H1 (cell line): ENCODE measurements around the gene GPC3. TPM values are rescaled to one million over a fixed set of nuclear protein-coding genes. Genes with fewer than 3 reads are reported as not detected.

Experiments
- CTCF ChIA-PET: fragments of 300-600 bp; sonication (Branson Sonifier 250); formaldehyde crosslinking; loops from one replicate; lab custom pipeline; 2021; ENCODE audit not compliant: partially characterized antibody; lab: Charles Lee
- POLR2A ChIA-PET: fragments of 300-600 bp; sonication (Branson Sonifier 250); formaldehyde crosslinking; loops from one replicate; lab custom pipeline; 2021; ENCODE audit warnings: inconsistent platforms; ENCODE audit not compliant: partially characterized antibody; lab: Charles Lee
- DNase-seq, 2 experiments: peaks; one replicate each; pipeline versions ENCODE4 v3.0.0 to v3.0.0-alpha.2; 2010 to 2022; ENCODE audit warnings: low spot score in 2 of 2, low read depth in 1 of 2, mixed read lengths in 1 of 2
- FAIRE-seq: peaks from 2 replicates; lab custom pipeline; 2011; peaks lifted over from hg19 to GRCh38; lab: Jason Lieb, UNC
- H2AFZ ChIP-seq: 2 replicates; pipeline ENCODE4 v1.8.1; 2012; ENCODE audit warnings: low read length, inconsistent platforms
- H2AK5ac ChIP-seq: 2 replicates; pipeline ENCODE4 v1.6.1; 2013; ENCODE audit warnings: low read depth, low read length
- H2BK120ac ChIP-seq: replicated peaks from 2 replicates; pipeline ENCODE3; 2013; ENCODE audit warnings: low read depth, low read length, inconsistent platforms
- H2BK12ac ChIP-seq: 2 replicates; pipeline ENCODE4 v1.6.1; 2013; ENCODE audit warnings: low read depth, low read length
- H2BK15ac ChIP-seq: 2 replicates; pipeline ENCODE4 v1.6.1; 2013; ENCODE audit warnings: low read length
- H2BK20ac ChIP-seq: 2 replicates; pipeline ENCODE4 v1.6.1; 2013; ENCODE audit warnings: low read length
- H2BK5ac ChIP-seq: 2 replicates; pipeline ENCODE4 v1.6.1; 2013; ENCODE audit warnings: low read depth, low read length
- H3K14ac ChIP-seq: 2 replicates; pipeline ENCODE4 v1.6.1; 2013; ENCODE audit warnings: inconsistent platforms; ENCODE audit not compliant: insufficient read length
- H3K18ac ChIP-seq: 2 replicates; pipeline ENCODE4 v1.6.1; 2013; ENCODE audit warnings: low read length; ENCODE audit errors: extremely low read depth
- H3K23ac ChIP-seq: 2 replicates; pipeline ENCODE4 v1.6.1; 2013; ENCODE audit warnings: inconsistent platforms; ENCODE audit not compliant: insufficient read length
- H3K23me2 ChIP-seq: 2 replicates; pipeline ENCODE4 v1.6.1; 2013; ENCODE audit warnings: low read depth, low read length
- H3K27ac ChIP-seq: 2 replicates; pipeline ENCODE4 v1.6.1; 2011; ENCODE audit warnings: low read depth, low read length, inconsistent platforms
- H3K27me3 ChIP-seq, 4 experiments: replicated peaks in 1 of 4; 1 replicate in 1 of 4; 2 replicates in 3 of 4; pipeline versions ENCODE4 v1.6.1 to v1.8.1; 2011 to 2013; ENCODE audit warnings: low read length in 3 of 4, mild to moderate bottlenecking in 3 of 4, inconsistent platforms in 2 of 4, mixed read lengths in 2 of 4, moderate library complexity in 1 of 4; ENCODE audit not compliant: control insufficient read depth in 3 of 4, insufficient read depth in 3 of 4; ENCODE audit errors: extremely low read depth in 1 of 4
- H3K36me3 ChIP-seq, 4 experiments: 2 replicates each; pipeline versions ENCODE4 v1.6.1 to v1.8.1; 2011 to 2013; ENCODE audit warnings: mild to moderate bottlenecking in 4 of 4, low read length in 3 of 4, moderate library complexity in 2 of 4, control low read depth in 1 of 4, inconsistent platforms in 1 of 4; ENCODE audit not compliant: insufficient read depth in 4 of 4, control insufficient read depth in 2 of 4
- H3K4ac ChIP-seq: replicated peaks from 2 replicates; pipeline ENCODE3; 2013; ENCODE audit warnings: low read length, low read depth, mixed read lengths, inconsistent platforms; ENCODE audit not compliant: insufficient read length
- H3K4me1 ChIP-seq, 4 experiments: replicated peaks in 1 of 4; 1 replicate in 1 of 4; 2 replicates in 3 of 4; pipeline versions ENCODE4 v1.6.1 to v1.8.1; 2011 to 2013; ENCODE audit warnings: low read length in 3 of 4, inconsistent platforms in 2 of 4, mixed read lengths in 1 of 4; ENCODE audit not compliant: insufficient read depth in 4 of 4, control insufficient read depth in 3 of 4
- H3K4me2 ChIP-seq, 2 experiments: 2 replicates each; pipeline versions ENCODE4 v1.6.1 to v1.8.1; 2011 to 2013; ENCODE audit warnings: low read depth in 2 of 2, low read length in 2 of 2, control low read depth in 1 of 2, inconsistent platforms in 1 of 2, mild to moderate bottlenecking in 1 of 2; ENCODE audit not compliant: insufficient read depth in 1 of 2
- H3K4me3 ChIP-seq, 4 experiments: fragments of 200-600, 300-600 bp in 1 of 4; sonication (generic), shearing (Covaris generic), sonication (Bioruptor Twin) in 1 of 4; 2 replicates each; pipeline versions ENCODE4 v1.5.1 to v1.8.1; 2011 to 2016; ENCODE audit warnings: low read length in 4 of 4, low read depth in 3 of 4, control low read depth in 2 of 4, inconsistent platforms in 2 of 4, mild to moderate bottlenecking in 2 of 4, mixed read lengths in 1 of 4, moderate library complexity in 1 of 4; ENCODE audit not compliant: insufficient read depth in 2 of 4; ENCODE audit errors: extremely low read depth in 1 of 4
- H3K56ac ChIP-seq: replicated peaks from 2 replicates; pipeline ENCODE3; 2013; ENCODE audit warnings: low read depth, mild to moderate bottlenecking, mixed read lengths, low read length, inconsistent platforms; ENCODE audit not compliant: insufficient read length
- H3K79me1 ChIP-seq: 2 replicates; pipeline ENCODE4 v1.6.1; 2013; ENCODE audit warnings: low read depth, low read length, control low read depth
- H3K79me2 ChIP-seq, 2 experiments: 2 replicates each; pipeline versions ENCODE4 v1.6.1 to v1.8.1; 2012 to 2013; ENCODE audit warnings: low read length in 2 of 2, mild to moderate bottlenecking in 2 of 2, inconsistent platforms in 1 of 2; ENCODE audit not compliant: insufficient read depth in 2 of 2, control insufficient read depth in 1 of 2
- H3K9ac ChIP-seq, 4 experiments: replicated peaks in 1 of 4; 1 replicate in 1 of 4; 2 replicates in 3 of 4; pipeline versions ENCODE4 v1.6.1 to v1.8.1; 2011 to 2013; ENCODE audit warnings: low read depth in 3 of 4, low read length in 3 of 4, control low read depth in 2 of 4, mild to moderate bottlenecking in 2 of 4, moderate library complexity in 2 of 4, inconsistent platforms in 1 of 4; ENCODE audit errors: extremely low read depth in 1 of 4
- H3K9me3 ChIP-seq, 2 experiments: 2 replicates each; pipeline versions ENCODE4 v1.6.1 to v1.8.1; 2012 to 2013; ENCODE audit warnings: mild to moderate bottlenecking in 2 of 2, moderate library complexity in 2 of 2, control low read depth in 1 of 2, inconsistent platforms in 1 of 2, low read depth in 1 of 2, low read length in 1 of 2, mixed read lengths in 1 of 2; ENCODE audit not compliant: insufficient read depth in 2 of 2
- H4K20me1 ChIP-seq, 2 experiments: replicated peaks in 1 of 2; 2 replicates each; pipeline versions ENCODE3 to v1.8.1; 2011 to 2013; ENCODE audit warnings: inconsistent platforms in 2 of 2, low read length in 2 of 2, mild to moderate bottlenecking in 1 of 2; ENCODE audit not compliant: insufficient read depth in 2 of 2, control insufficient read depth in 1 of 2
- H4K5ac ChIP-seq: 2 replicates; pipeline ENCODE4 v1.6.1; 2013; ENCODE audit warnings: low read length, low read depth, mixed read lengths, inconsistent platforms; ENCODE audit not compliant: insufficient read length
- H4K8ac ChIP-seq: 2 replicates; pipeline ENCODE4 v1.8.0; 2013; ENCODE audit warnings: mild to moderate bottlenecking, moderate library complexity, low read length, inconsistent platforms; ENCODE audit not compliant: insufficient read depth; ENCODE audit errors: extremely low read depth
- H4K91ac ChIP-seq: replicated peaks from 2 replicates; pipeline ENCODE3; 2013; ENCODE audit warnings: low read length, mixed read lengths, inconsistent platforms; ENCODE audit not compliant: insufficient read length
- BRCA1 ChIP-seq: IDR thresholded peaks from 2 replicates; pipeline ENCODE4 v1.6.1; 2012; ENCODE audit warnings: low read depth, low read length, improper control_type of control experiment
- EGR1 ChIP-seq: IDR thresholded peaks from 2 replicates; pipeline ENCODE4 v1.6.1; 2011; ENCODE audit warnings: low read depth, low read length, borderline replicate concordance
- HDAC6 ChIP-seq: IDR thresholded peaks from one replicate; pipeline ENCODE4 v1.7.1; 2012; ENCODE audit warnings: low read depth, mild to moderate bottlenecking, inconsistent platforms, low read length, moderate library complexity
- JUN ChIP-seq: IDR thresholded peaks from 2 replicates; pipeline ENCODE4 v1.6.1; 2011; ENCODE audit warnings: low read depth, mild to moderate bottlenecking, improper control_type of control experiment, low read length
- KDM1A ChIP-seq: fragments of 200-600, 300-600 bp; sonication (generic); IDR thresholded peaks from 2 replicates; pipeline ENCODE4 v1.7.1; 2016; ENCODE audit warnings: mild to moderate bottlenecking, low read length, borderline replicate concordance
- POLR2A ChIP-seq, 2 experiments: IDR thresholded peaks; 1 replicate in 1 of 2; 2 replicates in 1 of 2; pipeline ENCODE4 v1.6.1; 2011; ENCODE audit warnings: low read depth in 2 of 2, low read length in 2 of 2, mild to moderate bottlenecking in 2 of 2; ENCODE audit errors: control extremely low read depth in 1 of 2
- RBBP5 ChIP-seq: IDR thresholded peaks from 2 replicates; pipeline ENCODE4 v1.7.1; 2012; ENCODE audit warnings: low read depth, mild to moderate bottlenecking, inconsistent platforms, low read length, moderate library complexity, borderline replicate concordance
- SIN3A ChIP-seq, 2 experiments: IDR thresholded peaks in 1 of 2; conservative IDR thresholded peaks in 1 of 2; 2 replicates each; pipeline ENCODE4 v1.6.1; 2011 to 2012; ENCODE audit warnings: low read length in 2 of 2, improper control_type of control experiment in 1 of 2, low read depth in 1 of 2, mild to moderate bottlenecking in 1 of 2
- SP4 ChIP-seq: IDR thresholded peaks from 2 replicates; pipeline ENCODE4 v1.6.1; 2012; ENCODE audit warnings: low read length, inconsistent platforms
- TBP ChIP-seq: IDR thresholded peaks from 2 replicates; pipeline ENCODE4 v1.6.1; 2011; ENCODE audit warnings: low read depth, low read length, improper control_type of control experiment
- TEAD4 ChIP-seq: IDR thresholded peaks from 2 replicates; pipeline ENCODE4 v1.6.1; 2012; ENCODE audit warnings: low read depth, low read length, inconsistent platforms, mixed read lengths
- WGBS, 2 experiments: shearing (Covaris generic) in 1 of 2; methylation state at CpG; one replicate each; pipeline versions ENCODE4 v1.1.6 to v1.1.7; 2013 to 2015; ENCODE audit warnings: low lambda C conversion rate in 2 of 2, mixed read lengths in 2 of 2, inconsistent platforms in 1 of 2, low coverage in 1 of 2, missing lambda C conversion rate in 1 of 2; ENCODE audit not compliant: insufficient replicate concordance in 2 of 2, insufficient coverage in 1 of 2, insufficient read length in 1 of 2; ENCODE audit errors: extremely low coverage in 1 of 2, missing lambda C conversion rate in 1 of 2; 5-methylcytosine and 5-hydroxymethylcytosine counted together
- polyA plus RNA-seq, 7 experiments: library from polyadenylated mRNA; depleted of rRNA in 3 of 7; stranded (reverse) in 5 of 7; unstranded in 2 of 7; fragments of >200 nt in 5 of 7; fragments of 200-250 nt in 2 of 7; gene quantifications; 1 replicate in 5 of 7; 2 replicates in 1 of 7; 4 replicates in 1 of 7; pipeline versions ENCODE4 v1.2.1 to v1.2.3, GENCODE V29; 2011 to 2013; ENCODE audit warnings: missing spikeins in 2 of 7, mixed read lengths in 2 of 7
- total RNA-seq: library from RNA; stranded (reverse); fragmentation: NEBNext Ultra II Directional; extraction: Animal tissue kit (Norgen Biotek cat#: 25700); gene quantifications from 2 replicates; pipeline ENCODE4 v1.2.1, GENCODE V29; 2021
- TF ChIP-seq, protein P1 (sequence below): IDR thresholded peaks from 2 replicates; pipeline ENCODE4 v1.6.1; 2012; ENCODE audit warnings: low read length, inconsistent platforms
- TF ChIP-seq, protein P2 (sequence below): IDR thresholded peaks from 2 replicates; pipeline ENCODE4 v1.6.1; 2012; ENCODE audit warnings: inconsistent platforms

Gene GPC3
- total and polyA plus RNA-seq, 2 of the 8 experiments (the other 6 are each of a cell fraction or from before 2014, with no cell fraction given) = 64.8 to 71.9 TPM

DNA sequence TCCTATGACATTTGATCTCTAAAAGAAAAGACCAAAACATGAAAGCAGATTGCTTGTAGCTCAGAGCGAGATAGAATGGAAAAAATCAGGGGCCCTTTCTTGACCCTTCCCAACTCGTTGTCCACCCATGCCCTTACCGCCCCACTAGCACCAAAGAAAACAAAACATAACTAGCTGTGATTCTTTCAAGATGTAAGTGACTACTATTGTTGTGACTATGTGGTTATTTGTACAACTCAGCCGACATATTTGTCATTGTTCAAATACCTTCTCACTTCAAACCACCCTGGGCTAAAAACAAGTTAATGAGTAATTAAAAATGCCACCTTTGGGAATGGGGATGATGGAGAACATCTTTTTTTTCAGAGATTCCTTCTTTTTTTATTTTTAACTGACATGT, 399.0 kb downstream of the GPC3 start:
- H2AK5ac ChIP-seq = no peak overlapping the region
- no peak overlapping the region for H2AFZ ChIP-seq
- FAIRE-seq (peak; percentile 32), DNase-seq (no peak)
- no peak overlapping the region for H2BK20ac ChIP-seq
- no peak overlapping the region for H3K4me2 ChIP-seq
- no peak overlapping the region for H4K8ac ChIP-seq
- CTCF ChIA-PET = interaction anchor here (0.6 to 0.8 kb wide), 2 partner anchors 84 to 146 kb away, joined by 3 to 5 read pairs; no protein-coding TSS in a partner anchor
- H3K4ac ChIP-seq = no peak overlapping the region
- H4K20me1 ChIP-seq = no peaks in the 10 kb centered on the region
- no peak overlapping the region for H3K23ac ChIP-seq
- no peak overlapping the region for H3K27ac ChIP-seq
- no peak overlapping the region for H2BK5ac ChIP-seq
- no peak overlapping the region for H3K56ac ChIP-seq
- H3K79me2 ChIP-seq = no peaks in the 10 kb centered on the region
- no peaks in the 10 kb centered on the region for H3K36me3 ChIP-seq
- no peaks in the 10 kb centered on the region for H3K79me1 ChIP-seq
- no peaks in the 10 kb centered on the region for H3K9me3 ChIP-seq
- H3K14ac ChIP-seq = no peak overlapping the region
- no peak overlapping the region for H3K4me3 ChIP-seq
- no peak overlapping the region for H4K91ac ChIP-seq
- no peak overlapping the region for H2BK12ac ChIP-seq
- H3K23me2 ChIP-seq = no peaks in the 10 kb centered on the region
- H2BK15ac ChIP-seq = no peak overlapping the region
- WGBS, 2 experiments = 100% methylated on average over 3 of the region's 4 CpGs; no CpG with 5 or more reads in 1 of the 2 experiments
- H3K27me3 ChIP-seq = no peaks in the 10 kb centered on the region
- no peak overlapping the region for H4K5ac ChIP-seq
- no peak overlapping the region for H2BK120ac ChIP-seq
- H3K18ac ChIP-seq = no peak overlapping the region
- H3K9ac ChIP-seq = no peak overlapping the region
- H3K4me1 ChIP-seq = no peaks in the 10 kb centered on the region
- POLR2A ChIA-PET = interaction anchor here (0.7 to 1.5 kb wide), 2 partner anchors 9 to 17 kb away, joined by 3 to 6 read pairs; no protein-coding TSS in a partner anchor
- TF ChIP-seq, protein P1, sequence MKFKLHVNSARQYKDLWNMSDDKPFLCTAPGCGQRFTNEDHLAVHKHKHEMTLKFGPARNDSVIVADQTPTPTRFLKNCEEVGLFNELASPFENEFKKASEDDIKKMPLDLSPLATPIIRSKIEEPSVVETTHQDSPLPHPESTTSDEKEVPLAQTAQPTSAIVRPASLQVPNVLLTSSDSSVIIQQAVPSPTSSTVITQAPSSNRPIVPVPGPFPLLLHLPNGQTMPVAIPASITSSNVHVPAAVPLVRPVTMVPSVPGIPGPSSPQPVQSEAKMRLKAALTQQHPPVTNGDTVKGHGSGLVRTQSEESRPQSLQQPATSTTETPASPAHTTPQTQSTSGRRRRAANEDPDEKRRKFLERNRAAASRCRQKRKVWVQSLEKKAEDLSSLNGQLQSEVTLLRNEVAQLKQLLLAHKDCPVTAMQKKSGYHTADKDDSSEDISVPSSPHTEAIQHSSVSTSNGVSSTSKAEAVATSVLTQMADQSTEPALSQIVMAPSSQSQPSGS = no peak
- TF ChIP-seq, protein P2, sequence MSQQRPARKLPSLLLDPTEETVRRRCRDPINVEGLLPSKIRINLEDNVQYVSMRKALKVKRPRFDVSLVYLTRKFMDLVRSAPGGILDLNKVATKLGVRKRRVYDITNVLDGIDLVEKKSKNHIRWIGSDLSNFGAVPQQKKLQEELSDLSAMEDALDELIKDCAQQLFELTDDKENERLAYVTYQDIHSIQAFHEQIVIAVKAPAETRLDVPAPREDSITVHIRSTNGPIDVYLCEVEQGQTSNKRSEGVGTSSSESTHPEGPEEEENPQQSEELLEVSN = no peak
- TF ChIP-seq EGR1 (no peak), SP4 (no peak), KDM1A (no peak), JUN (no peak), RBBP5 (no peak), SIN3A (conservative IDR thresholded peaks at IDR 0.05 in 1 of 2, IDR thresholded peaks at IDR 0.05 in 1 of 2; ENCODE audit: low read depth in 1 of 2, low read length in 2 of 2) (no peak), HDAC6 (no peak), TEAD4 (no peak), POLR2A (IDR thresholded peaks at IDR 0.05; ENCODE audit: control extremely low read depth in 1 of 2, low read depth in 2 of 2, low read length in 2 of 2) (no peak), TBP (no peak), BRCA1 (no peak)
